Kidney glomerular epithelial cell (primary cell): ENCODE results near the gene PSMB9.
"Not testable (repeated sequence)": the region's sequence is repeated elsewhere in the genome, so short reads cannot be mapped to it uniquely, and the experiment has no call there.

Experiments
- DNase-seq: peaks from one replicate; lab custom pipeline; 2025; lab: John Stamatoyannopoulos, UW

The PSMB9 gene

GRCh38 chr6:32853541-32854375 is at the start of gene PSMB9, which contains the start of gene TAP1:
PSMB9 (plus strand) TSS chr6:32854192; CDS start chr6:32854230, 38 bp downstream.
TAP1 (minus strand) TSS chr6:32853704; CDS start chr6:32853636, 68 bp downstream.
- peak; percentile 95 for DNase-seq

DNA sequence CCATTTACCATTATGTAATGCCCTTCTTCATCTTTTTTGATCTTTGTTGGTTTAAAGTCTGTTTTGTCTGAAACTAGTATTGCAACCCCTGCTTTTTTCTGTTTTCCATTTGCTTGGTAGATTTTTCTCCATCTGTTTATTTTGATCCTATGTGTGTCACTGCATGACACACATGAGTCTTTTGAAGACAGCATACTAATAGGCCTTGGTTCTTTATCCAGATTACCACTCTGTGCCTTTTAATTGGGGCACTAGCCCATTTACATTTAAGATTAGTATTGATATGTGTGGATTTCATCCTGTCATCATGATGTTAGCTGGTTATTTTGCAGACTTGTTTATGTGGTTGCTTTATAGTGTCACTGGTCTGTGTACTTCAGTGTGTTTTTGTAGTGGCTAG is 48.6 kb upstream of the PSMB9 start:
- DNase-seq = not testable (repeated sequence)

DNA sequence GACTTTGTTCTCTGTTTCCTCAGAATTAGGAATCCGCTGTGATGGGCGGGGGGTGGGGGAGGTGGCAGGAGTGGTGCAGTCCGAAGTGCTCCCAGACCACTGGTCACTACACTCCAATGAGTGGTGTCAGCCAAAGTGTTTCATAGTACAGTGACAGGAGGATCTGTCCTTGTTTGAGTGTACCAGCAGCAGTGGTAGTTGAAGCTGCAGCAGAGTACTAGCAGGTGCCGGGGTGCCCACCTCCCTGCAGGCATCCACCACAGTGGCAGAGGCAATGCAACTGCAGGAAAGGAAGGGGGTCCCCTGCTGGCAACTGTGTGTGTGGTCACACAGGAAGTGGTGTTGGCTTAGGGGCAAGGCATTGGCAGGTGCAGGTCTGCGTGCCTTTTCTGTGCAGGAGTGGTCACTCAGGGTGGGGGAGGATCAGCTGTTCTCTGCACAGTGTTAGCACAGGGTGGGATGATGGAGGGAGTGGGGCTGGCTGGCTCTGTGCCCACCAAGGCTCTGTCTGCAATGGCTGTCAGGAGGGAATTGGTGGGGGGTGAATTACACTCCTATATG is 46.9 kb upstream of the PSMB9 start:
- no peak for DNase-seq

DNA sequence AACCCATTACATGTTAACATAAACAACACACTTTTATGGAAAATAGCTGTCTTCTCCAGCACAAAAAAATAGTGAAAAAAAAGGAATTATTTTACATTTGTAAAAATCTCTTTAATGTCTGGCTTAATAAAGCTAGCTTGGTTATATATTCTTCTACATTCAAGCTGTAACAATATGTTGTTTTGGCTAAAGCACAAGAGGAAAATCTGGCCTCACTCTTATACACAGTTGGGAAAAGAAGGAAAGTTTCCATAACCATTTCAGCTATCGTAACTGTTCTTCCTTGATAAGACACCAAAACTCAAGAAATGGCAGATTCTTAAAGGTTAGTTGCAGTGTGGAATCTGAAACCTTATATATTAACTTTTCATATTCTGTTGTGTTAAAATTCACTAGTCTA is 44.8 kb upstream of the PSMB9 start:
- DNase-seq = no peak

- DNase-seq = no peak
These were observed 39.8 kb upstream of the PSMB9 start for GRCh38 chr6:32814145-32814544.

- no peak for DNase-seq
These were observed 38.9 kb upstream of the PSMB9 start for GRCh38 chr6:32815115-32815514.

DNA sequence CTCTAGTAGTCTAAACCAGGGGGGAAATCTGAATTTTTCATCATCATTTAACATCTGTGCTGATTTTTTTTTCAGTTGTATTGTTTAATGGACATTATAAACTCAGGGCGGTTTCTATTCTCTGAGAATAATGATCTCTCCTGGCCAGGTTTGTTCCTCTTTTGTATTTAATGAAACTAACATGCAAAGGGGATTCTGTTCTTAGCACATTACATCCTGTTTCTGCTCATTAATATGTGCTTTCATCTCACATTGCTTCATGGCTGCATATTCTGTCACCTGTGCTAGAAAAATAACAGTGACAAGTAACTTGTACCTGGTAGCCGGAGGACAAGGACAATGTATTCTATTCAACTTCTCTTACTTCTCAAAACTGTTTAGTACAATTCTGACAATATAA is 38.0 kb upstream of the PSMB9 start:
- no peak for DNase-seq

DNA sequence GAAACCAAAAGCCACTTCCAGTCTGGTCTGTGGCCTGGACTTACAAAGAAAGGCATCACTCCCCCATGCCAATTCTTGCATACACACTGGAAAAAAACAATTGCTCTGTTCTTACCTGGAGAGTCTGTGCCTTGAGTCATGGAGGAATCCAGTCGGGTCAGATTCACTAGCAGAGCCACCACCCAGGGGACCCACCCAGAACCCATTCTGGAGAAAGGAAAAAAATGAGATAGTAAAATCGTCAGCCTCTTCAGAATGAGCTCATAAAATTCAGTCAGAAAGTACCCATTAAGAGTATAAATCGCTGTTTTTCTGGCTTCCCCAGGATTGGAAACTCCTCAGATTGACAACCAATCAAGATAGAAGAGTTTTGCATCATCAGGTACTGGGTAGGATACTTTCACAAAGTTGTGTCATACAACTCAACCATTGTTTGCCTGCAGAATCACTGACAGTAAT is 37.2 kb upstream of the PSMB9 start, which contains the start of gene HLA-DOB:
Gene HLA-DOB, minus strand, starts transcription at position 257 of the 459 bp plus-strand sequence. Its CDS starts 51 bp downstream, at position 206.
- DNase-seq = peak; percentile 19

GRCh38 chr6:32818867-32819266 is 35.1 kb upstream of the PSMB9 start:
- DNase-seq = no peak

DNA sequence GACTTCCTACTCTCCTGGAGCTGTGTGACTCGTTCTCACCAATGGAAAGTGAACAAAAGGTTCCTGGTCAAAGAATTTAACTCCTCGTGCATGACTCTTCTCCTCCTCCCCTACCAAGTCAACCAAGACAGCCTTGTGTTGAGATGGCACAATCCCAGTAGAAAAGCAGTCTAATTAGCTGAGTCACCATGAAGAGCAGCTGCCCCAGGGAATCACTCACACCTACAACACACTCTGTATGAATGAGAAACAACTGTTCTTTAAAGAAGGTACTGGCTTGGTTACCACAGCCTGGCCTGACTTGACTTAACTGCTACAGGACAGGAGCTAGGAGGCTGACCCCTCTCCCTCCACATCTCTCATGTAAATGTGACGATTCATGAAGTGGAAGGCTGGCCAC is 34.3 kb upstream of the PSMB9 start:
- DNase-seq = peak; percentile 94

DNA sequence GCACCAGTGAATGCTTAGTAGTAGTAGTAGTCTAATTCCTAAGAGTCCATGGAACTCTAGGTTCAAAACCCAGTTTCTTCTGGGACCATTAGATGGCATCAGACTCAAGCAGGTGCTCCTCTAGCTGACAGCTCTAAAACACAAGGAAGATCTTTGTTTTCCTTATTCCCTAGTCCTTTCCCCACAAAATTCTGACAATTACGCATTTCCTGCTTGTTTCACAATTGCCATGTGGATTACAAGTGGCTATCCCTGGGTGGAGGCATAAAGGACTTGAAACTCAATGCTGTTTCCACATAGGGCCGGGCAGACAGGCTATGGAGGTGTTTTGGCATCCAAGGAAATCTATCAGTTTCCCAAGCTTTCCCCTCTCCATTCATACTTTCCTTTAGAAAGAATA is 28.0 kb upstream of the PSMB9 start:
- peak; percentile 15 for DNase-seq

- DNase-seq = no peak
These were observed 27.0 kb upstream of the PSMB9 start for GRCh38 chr6:32827025-32827424.

DNA sequence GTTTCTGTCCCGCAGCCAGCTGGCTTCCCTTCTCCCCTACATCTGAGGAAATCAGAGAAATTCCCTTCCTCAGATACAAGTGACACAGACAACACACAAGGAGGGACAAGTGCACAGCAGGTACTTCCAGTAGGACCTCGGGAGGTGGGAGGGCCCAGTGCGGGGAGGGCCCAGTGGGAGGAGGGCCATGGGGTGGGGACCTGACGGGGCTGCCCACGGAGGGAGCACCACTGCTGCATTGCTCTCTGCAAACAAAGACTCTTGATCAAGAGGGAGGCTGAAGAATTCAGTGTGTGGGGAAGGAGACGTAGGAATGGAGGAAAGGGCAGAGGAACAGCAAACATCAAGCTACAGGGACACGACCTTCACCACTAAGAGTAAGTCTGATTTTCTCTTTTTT is 24.5 kb upstream of the PSMB9 start:
- no peak for DNase-seq

GRCh38 chr6:32830017-32830416 is 24.0 kb upstream of the PSMB9 start:
- no peak for DNase-seq

DNA sequence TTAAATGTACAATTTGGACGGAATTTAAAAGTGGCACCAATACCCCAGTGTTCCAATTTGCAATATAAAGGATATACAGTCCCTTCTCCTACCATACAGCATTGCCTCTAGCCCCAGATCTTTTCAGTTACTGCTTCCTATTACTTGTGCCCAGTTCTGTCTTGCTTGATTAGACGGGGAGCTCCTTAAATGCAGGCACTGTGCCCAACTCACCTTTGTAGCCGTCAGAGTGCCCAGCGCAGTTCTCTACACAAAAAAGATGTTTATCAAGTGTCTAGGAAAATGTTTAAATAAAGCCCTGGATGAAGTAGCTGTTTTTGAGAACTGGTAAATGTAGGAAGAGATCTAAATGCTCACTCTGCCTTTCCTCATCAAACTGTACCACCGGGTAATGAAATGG is 23.1 kb upstream of the PSMB9 start:
- no peak for DNase-seq

DNA sequence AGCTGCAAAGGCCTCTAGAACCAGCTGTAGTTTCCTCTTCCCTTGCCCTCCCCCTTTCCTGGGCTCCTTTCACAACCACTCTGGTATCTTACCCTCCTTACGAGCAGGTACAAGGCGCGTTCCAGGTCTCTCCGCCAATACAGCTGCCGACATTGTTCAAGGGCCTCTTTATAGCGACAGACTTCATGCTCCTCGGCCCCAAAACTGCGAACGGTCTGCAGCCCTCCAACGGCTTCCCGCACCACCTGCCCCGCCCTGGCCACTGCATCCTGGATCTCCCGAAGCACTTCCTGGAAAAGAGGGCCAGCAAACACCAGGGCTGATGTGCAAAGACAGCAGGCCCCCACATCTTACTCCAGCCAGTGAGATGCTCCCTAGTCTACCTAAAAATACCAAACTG is 21.5 kb upstream of the PSMB9 start:
- DNase-seq = no peak

GRCh38 chr6:32833664-32834063 is 20.3 kb upstream of the PSMB9 start:
- DNase-seq = no peak

DNA sequence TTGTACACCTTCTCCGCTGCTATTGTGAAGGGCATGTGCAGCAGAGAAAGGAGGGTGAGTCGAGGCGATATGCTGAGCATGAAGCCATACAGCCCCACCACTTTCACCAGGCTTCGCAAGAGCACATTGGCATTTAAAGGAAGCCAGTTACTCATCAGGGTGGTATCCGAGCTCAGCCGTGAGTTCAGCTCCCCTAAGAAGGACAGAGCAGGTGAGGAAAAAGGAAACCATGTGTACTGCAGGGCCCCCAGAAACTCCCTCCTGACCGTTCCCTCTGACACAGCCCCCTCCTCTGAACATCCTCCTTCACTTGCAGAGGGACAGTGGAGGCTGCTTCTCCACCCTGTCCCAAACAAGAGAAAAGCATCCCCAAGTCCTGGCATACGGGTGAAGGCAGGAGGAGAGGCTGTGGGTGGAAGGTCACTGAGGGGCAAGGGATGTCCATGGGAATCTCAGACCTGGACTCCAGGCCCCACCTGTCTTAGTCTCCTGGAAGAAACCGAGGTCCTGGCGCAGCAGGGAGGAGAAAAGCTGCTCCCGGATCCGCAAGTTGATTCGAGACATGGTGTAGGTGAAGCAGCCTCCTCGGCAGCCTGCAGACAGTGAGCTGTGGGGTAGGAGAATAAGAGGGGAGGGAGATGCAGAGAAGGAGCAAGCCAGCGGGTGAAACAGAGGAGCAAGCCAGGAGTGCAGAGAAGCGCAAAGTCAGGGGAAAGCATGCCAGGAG is 18.7 kb upstream of the PSMB9 start:
- DNase-seq = no peak

- DNase-seq = no peak
These were observed 17.1 kb upstream of the PSMB9 start for GRCh38 chr6:32836873-32837272.

DNA sequence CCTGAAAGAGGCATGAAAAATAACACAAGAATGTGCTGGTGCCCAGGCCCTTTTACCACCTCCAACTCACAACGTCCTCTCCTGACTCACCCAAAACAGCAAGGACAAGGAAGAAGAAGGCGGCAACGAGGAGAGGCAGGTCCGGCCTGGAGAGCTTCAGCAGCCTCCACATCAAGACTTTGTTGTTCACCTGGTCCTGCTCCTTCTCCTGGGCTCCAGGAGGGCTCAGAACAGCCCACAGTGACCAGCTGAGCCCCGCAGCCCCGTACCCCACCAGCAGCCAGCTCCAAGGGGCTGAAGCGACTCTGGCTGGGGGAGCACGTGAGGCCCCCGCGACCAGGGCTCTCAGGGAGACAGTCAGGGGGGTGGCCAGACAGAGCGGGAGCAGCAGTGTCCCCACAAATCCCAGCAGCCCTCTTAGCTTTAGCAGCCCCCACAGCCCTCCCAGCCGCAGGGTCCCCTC is 16.3 kb upstream of the PSMB9 start:
- DNase-seq = no peak

DNA sequence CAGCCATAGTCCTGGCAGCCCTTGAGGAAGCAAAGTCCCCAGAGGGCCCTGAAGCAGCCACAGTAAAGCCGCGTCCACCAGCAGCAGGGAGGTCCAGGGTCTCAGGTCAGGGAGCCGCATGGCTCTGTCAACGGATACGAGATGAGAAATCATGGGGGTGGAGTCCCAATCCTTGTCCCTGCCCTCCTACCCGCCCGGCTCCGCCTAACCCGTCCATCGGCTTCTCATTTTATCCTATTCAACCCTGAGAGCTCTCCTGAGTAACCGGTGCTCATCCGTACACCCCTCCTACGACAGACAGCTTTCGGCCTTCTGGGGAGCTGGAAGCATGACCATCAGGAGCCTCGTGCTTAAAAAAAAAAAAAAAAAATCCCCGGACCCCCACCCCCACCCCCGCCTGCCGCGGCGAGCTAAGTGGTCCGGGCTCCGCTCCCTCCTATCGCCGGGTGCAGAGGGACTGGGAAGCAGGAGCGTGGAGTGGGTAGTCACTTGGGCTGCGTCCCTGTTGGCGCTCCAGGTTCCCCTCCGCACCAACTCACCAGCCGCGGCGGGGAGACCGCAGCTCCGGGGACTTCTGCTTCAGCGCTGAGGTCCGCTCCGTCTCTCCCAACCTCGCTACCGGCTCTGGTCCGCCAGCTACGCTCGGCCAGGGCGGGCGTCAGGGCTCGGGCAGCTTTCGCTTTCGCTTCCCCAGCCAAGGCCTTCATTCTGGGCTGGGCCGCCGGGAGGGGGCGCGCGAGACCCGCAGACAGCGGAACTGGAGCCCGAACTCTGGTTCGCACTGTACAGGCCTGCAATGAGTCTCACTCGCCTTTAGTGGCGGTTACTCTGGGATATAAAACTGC is 15.7 kb upstream of the PSMB9 start, which contains the start of gene TAP2:
Gene TAP2, minus strand, starts transcription at position 626 of the 845 bp plus-strand sequence. Its CDS starts 506 bp downstream, at position 120.
- DNase-seq = peak; percentile 94
